ENCODE results near the gene HYAL1.

- TF ChIP-seq EP300 (IDR thresholded peaks at IDR 0.05) (no peak), CTCF (IDR thresholded peaks at IDR 0.05) (no peak)
Measured at GRCh38 chr3:50323092-50323600, 19.8 kb upstream of the HYAL1 start.
